A549 treated with GW870086 at 1 μM for 4 hours (cell line): ENCODE data around the gene TAGAP. TPM values are rescaled to one million over a fixed set of nuclear protein-coding genes. Genes with fewer than 3 reads are reported as not detected.

Experiments
- total RNA-seq: library from RNA; stranded (reverse); fragments of 200-300 nt; extraction: Qiagen RNA extraction; gene quantifications from 5 replicates; pipeline ENCODE4 v1.2.3, GENCODE V29; 2022; ENCODE audit warnings: low read depth

The TAGAP gene, protein sequence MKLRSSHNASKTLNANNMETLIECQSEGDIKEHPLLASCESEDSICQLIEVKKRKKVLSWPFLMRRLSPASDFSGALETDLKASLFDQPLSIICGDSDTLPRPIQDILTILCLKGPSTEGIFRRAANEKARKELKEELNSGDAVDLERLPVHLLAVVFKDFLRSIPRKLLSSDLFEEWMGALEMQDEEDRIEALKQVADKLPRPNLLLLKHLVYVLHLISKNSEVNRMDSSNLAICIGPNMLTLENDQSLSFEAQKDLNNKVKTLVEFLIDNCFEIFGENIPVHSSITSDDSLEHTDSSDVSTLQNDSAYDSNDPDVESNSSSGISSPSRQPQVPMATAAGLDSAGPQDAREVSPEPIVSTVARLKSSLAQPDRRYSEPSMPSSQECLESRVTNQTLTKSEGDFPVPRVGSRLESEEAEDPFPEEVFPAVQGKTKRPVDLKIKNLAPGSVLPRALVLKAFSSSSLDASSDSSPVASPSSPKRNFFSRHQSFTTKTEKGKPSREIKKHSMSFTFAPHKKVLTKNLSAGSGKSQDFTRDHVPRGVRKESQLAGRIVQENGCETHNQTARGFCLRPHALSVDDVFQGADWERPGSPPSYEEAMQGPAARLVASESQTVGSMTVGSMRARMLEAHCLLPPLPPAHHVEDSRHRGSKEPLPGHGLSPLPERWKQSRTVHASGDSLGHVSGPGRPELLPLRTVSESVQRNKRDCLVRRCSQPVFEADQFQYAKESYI
- total RNA-seq: not detected in 5 replicates

DNA sequence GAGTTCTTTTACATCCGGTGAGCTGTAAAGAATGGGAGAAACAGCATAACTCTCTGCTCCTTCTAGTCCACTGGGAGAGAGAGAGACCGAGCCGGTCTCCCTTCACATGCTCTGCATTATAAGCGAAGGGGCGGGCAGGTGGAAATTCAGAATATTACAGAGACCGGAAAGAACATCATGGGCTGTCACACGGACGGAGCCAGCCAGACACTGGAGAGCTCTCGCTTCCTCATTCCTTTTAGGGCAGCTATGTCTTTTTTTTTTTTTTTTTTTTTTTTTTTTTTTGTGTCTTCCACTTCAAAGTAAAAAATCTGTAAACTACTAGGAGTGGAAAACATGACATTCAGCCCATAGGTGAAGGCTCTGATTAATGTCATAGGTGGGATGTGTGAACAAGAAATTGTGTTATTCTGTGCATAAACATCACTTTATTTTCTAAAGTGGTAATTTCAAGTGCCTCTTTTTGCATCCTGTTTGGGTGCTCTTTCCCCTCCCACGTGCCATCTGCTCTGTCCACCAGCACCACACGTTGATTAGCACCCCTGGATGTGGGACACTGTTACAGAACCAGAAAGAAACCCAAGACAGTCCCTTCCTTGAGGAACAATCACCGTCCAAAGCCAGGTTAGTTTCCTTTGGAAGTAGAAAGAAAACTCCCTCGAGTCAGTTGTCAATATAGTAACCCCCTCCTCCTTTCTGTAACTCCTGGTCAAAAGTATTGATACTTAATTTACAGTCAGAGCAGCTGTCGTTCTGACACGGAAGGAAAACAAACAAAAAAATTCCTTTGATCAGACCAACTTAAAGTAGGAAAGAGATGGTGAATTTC, at the start of gene TAGAP:
Gene TAGAP (minus strand): TSS at position 93 of the 829 bp plus-strand sequence. CDS start 845 bp downstream, outside the sequence.

DNA sequence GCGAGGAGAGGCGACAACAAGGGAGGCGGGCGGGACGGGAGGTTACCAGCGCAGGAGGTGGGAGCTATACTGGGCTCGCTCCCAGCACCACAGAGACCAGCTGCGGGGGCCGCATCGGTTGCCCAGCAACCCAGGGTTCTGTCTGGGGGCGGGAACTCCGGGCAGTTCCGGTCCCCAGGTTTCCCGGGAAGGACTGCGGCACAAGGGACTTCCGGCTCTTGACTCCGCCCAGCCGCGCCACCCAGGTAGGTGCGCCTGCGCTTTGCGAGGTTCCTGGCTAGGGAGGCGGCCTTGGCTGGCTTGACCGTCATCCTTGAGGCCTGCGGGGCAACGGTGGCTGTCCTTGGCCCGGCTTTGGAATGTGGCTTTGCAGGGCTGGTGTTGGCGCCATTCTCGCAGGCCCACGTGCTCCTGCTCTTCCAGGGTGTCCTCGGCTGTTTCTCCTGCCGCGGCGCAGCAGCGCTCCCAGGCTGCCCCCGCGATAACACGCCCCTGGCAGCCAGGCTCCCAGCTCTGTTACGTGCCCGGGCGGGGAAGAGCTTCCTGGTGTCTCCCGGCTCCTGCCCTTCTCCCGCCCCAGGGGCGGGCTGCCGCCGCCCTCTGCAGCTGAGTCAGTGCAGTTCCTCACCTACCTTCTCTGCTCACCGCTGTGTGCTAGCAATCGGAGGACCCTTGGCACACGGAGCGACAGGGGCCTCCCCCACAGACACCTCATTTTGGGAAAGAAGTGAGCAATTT, 45.0 kb downstream of the TAGAP start, which contains the start of gene RSPH3:
Gene RSPH3 (minus strand): TSS at position 537 of the 738 bp plus-strand sequence. CDS start 652 bp downstream, outside the sequence.

Other genes with a start within 250 kb of the TAGAP start
- gene EZR, start 225.6 kb downstream of the TAGAP start, total RNA-seq: 325 to 343 TPM (median 338 TPM) in 5 replicates
- gene RSPH3, start 44.8 kb downstream of the TAGAP start, total RNA-seq: 3.0 to 5.0 TPM (median 3.9 TPM) in 5 replicates
- 0.05 to 0.14 TPM (median 0.06 TPM) in 5 replicates for gene FNDC1, start 124.4 kb upstream of the TAGAP start, total RNA-seq